Left lung (tissue), 10 donors: ENCODE data around the gene HAUS8. TPM values are rescaled to one million over a fixed set of nuclear protein-coding genes. Genes with fewer than 3 reads are reported as not detected.

Experiments
- ATAC-seq: fragments of 200-7000 bp; cut with Tn5 transposase; one replicate; pipeline ENCODE4 v1.9.1; 2020; ENCODE audit warnings: moderate library complexity
- DNase-seq, 4 donors: peaks; one replicate each; pipeline ENCODE4 v3.0.0-alpha.2; 2013 to 2020
- H3K27ac ChIP-seq, 2 donors: fragments of 200-600 bp; sonication (generic) in 1 of 2; one replicate each; pipeline versions ENCODE4 v1.5.0 to v1.8.0; 2020 to 2021
- H3K27me3 ChIP-seq, 2 donors: fragments of 200-600 bp; sonication (generic) in 1 of 2; one replicate each; pipeline versions ENCODE4 v1.5.0 to v1.8.0; 2020 to 2021
- H3K36me3 ChIP-seq, 2 donors: fragments of 200-600 bp; sonication (generic) in 1 of 2; one replicate each; pipeline versions ENCODE4 v1.5.0 to v1.8.0; 2020 to 2021
- H3K4me1 ChIP-seq, 2 donors: fragments of 200-600 bp; one replicate each; pipeline ENCODE4 v1.8.0; 2021
- H3K4me3 ChIP-seq, 2 donors: fragments of 200-600 bp; sonication (generic) in 1 of 2; one replicate each; pipeline versions ENCODE4 v1.5.0 to v1.8.0; 2020 to 2021; ENCODE audit warnings: mild to moderate bottlenecking in 1 of 2
- H3K9me3 ChIP-seq, 2 donors: fragments of 200-600 bp; sonication (generic) in 1 of 2; one replicate each; pipeline versions ENCODE4 v1.5.0 to v1.8.0; 2020 to 2021
- CTCF ChIP-seq, 2 donors: fragments of 200-600 bp; sonication (generic) in 1 of 2; IDR thresholded peaks; one replicate each; pipeline versions ENCODE4 v1.5.0 to v1.8.0; 2021; ENCODE audit warnings: antibody characterized with exemption in 2 of 2
- intact Hi-C, 2 donors: fragments of 100-400 bp; cut with DNase I; formaldehyde crosslinking; loops; one replicate each; pipeline versions ENCODE4 v1.11.2 to v1.14.2; 2022
- polyA plus RNA-seq, 6 donors: library from polyadenylated mRNA; unstranded; fragments of 120-200 nt; gene quantifications; one replicate each; pipeline ENCODE4 v1.2.1, GENCODE V29; 2013; ENCODE audit not compliant: insufficient read length in 6 of 6
- total RNA-seq, 2 donors: library from RNA; stranded (reverse); fragmentation: NEBNext Ultra II Directional; extraction: Animal tissue kit (Norgen Biotek cat#: 25700); gene quantifications; one replicate each; pipeline ENCODE4 v1.2.1, GENCODE V29; 2021
- donor health status: DM: no; HTN: yes; CAD: no.
- donor health status: DM: no; HTN: no; CAD: no.

Gene HAUS8
- total and polyA plus RNA-seq, 8 donors = 8.4 to 15.2 (median 12.7) TPM

GRCh38 chr19:17002455-17002854, 72.8 kb downstream of the HAUS8 start:
- intact Hi-C loops = no loop called here
- Histone ChIP-seq H3K9me3 (peaks cover 0 to 5% of the 10 kb centered on the region in 2 donors), H3K27ac (no peak overlapping the region), H3K4me3 (no peak overlapping the region), H3K4me1 (no peaks in the 10 kb centered on the region), H3K36me3 (no peaks in the 10 kb centered on the region), H3K27me3 (no peaks in the 10 kb centered on the region)
- DNase-seq (no peak), ATAC-seq (no peak)
- no peak for TF ChIP-seq CTCF (IDR thresholded peaks at IDR 0.05)

DNA sequence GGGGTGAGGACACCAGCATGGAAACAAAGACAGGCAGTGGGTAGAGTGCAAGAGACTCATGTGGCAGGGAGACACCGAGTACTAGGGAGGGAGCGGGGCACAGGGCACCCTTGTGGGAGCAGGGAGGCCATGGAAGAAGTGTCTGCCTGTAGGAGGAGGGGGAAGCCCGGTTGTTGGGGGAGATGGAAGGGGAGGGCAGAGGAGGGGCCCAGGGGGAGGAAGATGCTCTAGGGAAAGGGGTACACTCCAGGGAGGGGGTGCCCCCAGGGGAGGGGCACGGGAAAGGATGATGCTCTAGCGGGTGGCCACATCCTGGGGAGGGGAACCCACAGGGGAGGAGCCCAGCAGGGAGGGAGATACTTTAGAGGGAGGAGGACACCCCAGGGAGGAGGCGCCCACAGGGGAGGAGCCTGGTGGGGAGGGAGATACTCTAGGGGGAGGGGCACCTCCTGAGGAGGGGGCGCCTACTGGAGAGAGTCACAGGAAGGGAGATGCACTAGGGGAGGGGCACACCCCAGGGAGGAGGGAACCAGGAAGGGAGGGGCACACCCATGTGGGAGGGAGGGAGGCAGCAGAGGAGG, 73.6 kb downstream of the HAUS8 start:
- Histone ChIP-seq H3K4me1 (no peaks in the 10 kb centered on the region), H3K36me3 (no peaks in the 10 kb centered on the region), H3K9me3 (peaks cover 0 to 5% of the 10 kb centered on the region in 2 donors), H3K4me3 (no peak overlapping the region), H3K27me3 (no peaks in the 10 kb centered on the region), H3K27ac (no peak overlapping the region)
- intact Hi-C loops = no loop called here
- no peak for TF ChIP-seq CTCF (IDR thresholded peaks at IDR 0.05)
- DNase-seq (no peak), ATAC-seq (peak; percentile 25)

Other genes with a start within 250 kb of the HAUS8 start
- 10 to 100 TPM; 46.3 to 52.7 TPM for gene SIN3B, start 246.1 kb downstream of the HAUS8 start, total RNA-seq
- gene SIN3B, start 246.1 kb downstream of the HAUS8 start, polyA plus RNA-seq = 10 to 100 TPM; 60.6 to 91.1 (median 77.6) TPM
- 10 to 100 TPM in 1 of 2 donors, 1 to 10 TPM in 1; 3.1 to 14.8 TPM for gene F2RL3, start 186.5 kb downstream of the HAUS8 start, total RNA-seq
- gene F2RL3, start 186.5 kb downstream of the HAUS8 start, polyA plus RNA-seq = 1 to 10 TPM in 5 of 6 donors, under 1 TPM in 1; 0.63 to 2.0 (median 1.2) TPM
- 10 to 100 TPM; 13.1 to 17.3 TPM for gene CPAMD8, start 48.6 kb downstream of the HAUS8 start, total RNA-seq
- 10 to 100 TPM; 60.4 to 79.9 (median 66.5) TPM for gene CPAMD8, start 48.6 kb downstream of the HAUS8 start, polyA plus RNA-seq
- 100 to 1,000 TPM in 1 of 2 donors, 10 to 100 TPM in 1; 89.5 to 149 TPM for gene MYO9B, start 325 bp upstream of the HAUS8 start, total RNA-seq
- gene MYO9B, start 325 bp upstream of the HAUS8 start, polyA plus RNA-seq = 10 to 100 TPM; 56.5 to 72.6 (median 60.1) TPM
- gene USE1, start 139.9 kb upstream of the HAUS8 start, total RNA-seq = 10 to 100 TPM; 23.1 to 25.6 TPM
- 10 to 100 TPM; 28.5 to 40.9 (median 33.5) TPM for gene USE1, start 139.9 kb upstream of the HAUS8 start, polyA plus RNA-seq
- gene OCEL1, start 150.8 kb upstream of the HAUS8 start, total RNA-seq = 10 to 100 TPM; 35.4 to 38.0 TPM
- gene OCEL1, start 150.8 kb upstream of the HAUS8 start, polyA plus RNA-seq = 10 to 100 TPM in 5 of 6 donors, 1 to 10 TPM in 1; 9.7 to 21.2 (median 11.9) TPM
- gene NR2F6, start 170.5 kb upstream of the HAUS8 start, total RNA-seq = 10 to 100 TPM; 48.7 to 56.5 TPM
- 10 to 100 TPM; 18.6 to 34.9 (median 29.6) TPM for gene NR2F6, start 170.5 kb upstream of the HAUS8 start, polyA plus RNA-seq
- 1 to 10 TPM; 4.8 to 9.2 TPM for gene USHBP1, start 189.3 kb upstream of the HAUS8 start, total RNA-seq
- 10 to 100 TPM in 5 of 6 donors, 1 to 10 TPM in 1; 9.2 to 13.3 (median 11.9) TPM for gene USHBP1, start 189.3 kb upstream of the HAUS8 start, polyA plus RNA-seq
- 10 to 100 TPM; 73.1 to 75.5 TPM for gene BABAM1, start 192.0 kb upstream of the HAUS8 start, total RNA-seq
- gene BABAM1, start 192.0 kb upstream of the HAUS8 start, polyA plus RNA-seq = 100 to 1,000 TPM in 4 of 6 donors, 10 to 100 TPM in 2; 99.3 to 108 (median 102) TPM
- gene ANKLE1, start 206.4 kb upstream of the HAUS8 start, total RNA-seq = under 1 TPM; 0.45 to 0.55 TPM
- gene ANKLE1, start 206.4 kb upstream of the HAUS8 start, polyA plus RNA-seq = 1 to 10 TPM; 1.2 to 2.4 (median 1.8) TPM
- 10 to 100 TPM; 16.9 to 17.1 TPM for gene ABHD8, start 228.0 kb upstream of the HAUS8 start, total RNA-seq
- 10 to 100 TPM in 4 of 6 donors, 1 to 10 TPM in 2; 6.8 to 11.7 (median 10.2) TPM for gene ABHD8, start 228.0 kb upstream of the HAUS8 start, polyA plus RNA-seq
- 10 to 100 TPM; 72.9 to 91.9 TPM for gene MRPL34, start 230.4 kb upstream of the HAUS8 start, total RNA-seq
- gene MRPL34, start 230.4 kb upstream of the HAUS8 start, polyA plus RNA-seq = 10 to 100 TPM; 32.2 to 41.9 (median 37.8) TPM
- gene DDA1, start 234.1 kb upstream of the HAUS8 start, total RNA-seq = 10 to 100 TPM; 30.5 to 44.1 TPM
- 10 to 100 TPM; 24.7 to 37.4 (median 33.0) TPM for gene DDA1, start 234.1 kb upstream of the HAUS8 start, polyA plus RNA-seq